Ovary (tissue), 9 donors: ENCODE data around the gene DENND1A. TPM values are rescaled to one million over a fixed set of nuclear protein-coding genes. Genes with fewer than 3 reads are reported as not detected.

ENCODE experiments used
- DNase-seq, 5 donors: peaks; one replicate each; pipeline ENCODE4 v3.0.0-alpha.2; 2019 to 2020
- H3K27ac ChIP-seq, 2 donors: fragments of 200-600 bp; one replicate each; pipeline versions ENCODE4 v1.5.1 to v1.8.0; 2019 to 2022
- H3K27me3 ChIP-seq: fragments of 200-600 bp; one replicate; pipeline ENCODE4 v1.8.0; 2022
- H3K36me3 ChIP-seq: fragments of 200-600 bp; sonication (generic); one replicate; pipeline ENCODE4 v1.5.1; 2019
- H3K4me1 ChIP-seq: one replicate; pipeline ENCODE4 v1.8.1; 2013; ENCODE audit warnings: mild to moderate bottlenecking, moderate library complexity; ENCODE audit not compliant: insufficient read depth
- H3K4me3 ChIP-seq: fragments of 200-600 bp; sonication (generic); one replicate; pipeline ENCODE4 v1.5.1; 2017
- H3K9me3 ChIP-seq, 2 donors: fragments of 200-600 bp in 1 of 2; sonication (generic) in 1 of 2; one replicate each; pipeline versions ENCODE4 v1.5.1 to v1.8.1; 2013 to 2019; ENCODE audit warnings: mild to moderate bottlenecking in 1 of 2, moderate library complexity in 1 of 2
- CTCF ChIP-seq, 3 donors: fragments of 450-650 bp in 2 of 3; fragments of 200-600 bp in 1 of 3; IDR thresholded peaks; one replicate each; pipeline versions ENCODE4 v1.5.1 to v1.8.0; 2016 to 2022; ENCODE audit warnings: antibody characterized with exemption in 3 of 3, mild to moderate bottlenecking in 1 of 3
- EP300 ChIP-seq: sonication (generic); formaldehyde crosslinking; IDR thresholded peaks from one replicate; pipeline ENCODE4 v1.6.1; 2017; ENCODE audit warnings: antibody characterized with exemption
- POLR2A ChIP-seq: fragments of 450-650 bp; IDR thresholded peaks from one replicate; pipeline ENCODE4 v1.6.1; 2017; ENCODE audit warnings: antibody characterized with exemption, mild to moderate bottlenecking, moderate library complexity
- WGBS, 3 donors: extraction: QIAGEN DNeasy Blood & Tissue Kit in 1 of 3; methylation state at CpG; one replicate each; pipeline versions ENCODE4 v1.1.5 to v1.1.7; 2013 to 2017; 5-methylcytosine and 5-hydroxymethylcytosine counted together
- intact Hi-C, 4 donors: fragments of 100-400 bp; cut with DNase I; formaldehyde crosslinking; loops; one replicate each; pipeline versions ENCODE4 v1.11.0 to v1.15.1; 2022 to 2023
- polyA plus RNA-seq, 2 donors: library from polyadenylated mRNA; stranded (reverse); fragments of 200-250 nt in 1 of 2; fragments of 350-450 nt in 1 of 2; fragmentation: Illumina TruSeq in 1 of 2; extraction: RNeasy Lipid Tissue Mini Kit (QIAGEN cat#74804) in 1 of 2; gene quantifications; one replicate each; pipeline ENCODE4 v1.2.3, GENCODE V29; 2013 to 2014
- total RNA-seq, 7 donors: library from RNA; depleted of rRNA in 2 of 7; stranded (reverse); fragments of >200 nt in 2 of 7; fragmentation: NEBNext Ultra II Directional in 3 of 7; extraction: Animal tissue kit (Norgen Biotek cat#: 25700) in 3 of 7; gene quantifications; one replicate each; pipeline versions ENCODE4 v1.1.0 to v1.2.4, GENCODE V29; 2016 to 2023
- donor health status: DM: no; HTN: no; CAD: no; lungs with moderate emphysema.
- donor health status: DM: no; HTN: no; CAD: no.
- donor health status: Bipolar disorder and iron deficiency.
- donor health status: DM: yes; HTN: yes; CAD: no.
- donor health status: DM: no; HTN: no; CAD: no.
- donor health status: DM: yes; HTN: yes; CAD: no.

Gene DENND1A
- total and polyA plus RNA-seq, 9 donors, result 10.4 to 24.5 (median 17.1) TPM

DNA sequence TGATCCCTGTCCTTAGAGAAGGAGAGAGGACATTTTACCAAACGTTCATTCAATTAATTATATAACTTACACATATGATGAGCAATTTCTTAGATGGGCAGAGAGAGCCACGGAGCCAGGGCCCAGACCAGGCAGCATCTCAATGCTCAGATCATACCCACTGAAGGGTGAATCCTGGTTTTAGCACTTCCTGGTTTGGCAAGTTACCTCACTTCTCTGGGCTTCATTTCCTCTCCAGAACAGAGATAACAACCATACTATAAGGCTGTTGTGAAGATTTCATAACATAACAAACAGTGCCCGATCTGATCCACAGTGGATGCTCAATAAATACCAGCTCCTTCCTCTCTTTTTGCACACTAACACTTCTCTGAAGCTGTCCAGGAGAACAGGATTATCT, 271.1 kb downstream of the DENND1A start:
- intact Hi-C loops, result no loop called here

DNA sequence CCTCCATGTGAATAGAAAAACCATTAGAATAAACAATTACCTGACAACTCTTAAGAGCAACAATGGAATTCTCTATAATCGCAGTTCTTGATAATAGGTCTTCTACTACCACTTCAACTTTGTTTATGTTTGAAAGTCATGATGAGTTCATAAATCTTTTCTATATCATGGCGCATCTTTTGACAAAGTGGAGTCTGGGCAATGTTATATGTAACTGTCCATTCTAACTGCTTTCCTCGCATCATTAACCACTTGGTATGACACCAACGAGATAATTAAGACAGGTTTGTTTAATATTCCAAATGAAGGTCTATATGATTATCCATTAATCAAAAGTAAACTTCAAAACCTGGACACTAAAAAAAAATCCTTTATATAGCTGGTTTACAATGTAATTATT, 272.0 kb downstream of the DENND1A start:
- no peak for TF ChIP-seq POLR2A
- no peak for TF ChIP-seq CTCF (IDR thresholded peaks at IDR 0.05)
- TF ChIP-seq EP300, result no peak
- Histone ChIP-seq H3K4me3 (no peak overlapping the region), H3K27ac (no peak overlapping the region), H3K4me1 (no peaks in the 10 kb centered on the region), H3K27me3 (no peaks in the 10 kb centered on the region), H3K36me3 (no peaks in the 10 kb centered on the region), H3K9me3 (peaks cover 0 to 4% of the 10 kb centered on the region in 2 donors)
- WGBS, 3 donors, result 82 to 87% (median 86%) methylated on average over 4 of the region's 4 CpGs
- no peak for DNase-seq
- intact Hi-C loops, result no loop called here

More for the DNA sequence above, 271.1 kb downstream of the DENND1A start:
- Histone ChIP-seq H3K27me3 (no peaks in the 10 kb centered on the region), H3K4me1 (no peaks in the 10 kb centered on the region), H3K9me3 (peaks cover 0 to 4% of the 10 kb centered on the region in 2 donors), H3K27ac (no peak overlapping the region), H3K36me3 (no peaks in the 10 kb centered on the region), H3K4me3 (no peak overlapping the region)
- 80 to 88% (median 83%) methylated on average over 3 of the region's 3 CpGs for WGBS, 3 donors
- DNase-seq, result no peak
- TF ChIP-seq POLR2A (no peak), CTCF (IDR thresholded peaks at IDR 0.05) (no peak), EP300 (no peak)

DNA sequence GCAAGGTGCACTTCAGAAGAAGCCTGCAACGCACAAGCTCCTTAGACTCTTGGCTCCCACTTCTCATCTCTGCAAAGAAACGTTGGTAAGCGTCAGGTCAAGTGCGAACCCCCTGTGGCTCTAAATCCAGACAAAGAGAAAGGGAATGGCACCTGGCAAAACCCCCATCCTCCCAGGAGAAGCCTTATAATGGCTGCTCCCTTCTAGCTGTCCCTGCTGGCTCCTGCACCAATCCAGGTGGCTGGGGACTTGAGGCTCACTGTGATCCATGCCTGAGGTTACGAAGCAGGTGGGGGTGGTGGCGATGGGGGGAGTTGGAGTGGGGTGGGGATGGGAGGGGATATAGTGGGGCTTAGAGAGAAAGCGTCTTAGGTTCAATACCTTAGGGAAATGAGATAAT, 272.8 kb downstream of the DENND1A start:
- 83 to 92% (median 91%) methylated on average over 7 of the region's 7 CpGs for WGBS, 3 donors
- no peaks in the 10 kb centered on the region for H3K4me1 ChIP-seq
- no peak for DNase-seq
- H3K27ac ChIP-seq, result no peak overlapping the region
- H3K9me3 ChIP-seq, result peaks cover 0 to under 1% of the 10 kb centered on the region in 2 donors
- no peaks in the 10 kb centered on the region for H3K27me3 ChIP-seq
- no peaks in the 10 kb centered on the region for H3K36me3 ChIP-seq
- H3K4me3 ChIP-seq, result no peak overlapping the region
- intact Hi-C loops, result no loop called here
- no peak for TF ChIP-seq EP300
- no peak for TF ChIP-seq POLR2A
- TF ChIP-seq CTCF (IDR thresholded peaks at IDR 0.05), result no peak

DNA sequence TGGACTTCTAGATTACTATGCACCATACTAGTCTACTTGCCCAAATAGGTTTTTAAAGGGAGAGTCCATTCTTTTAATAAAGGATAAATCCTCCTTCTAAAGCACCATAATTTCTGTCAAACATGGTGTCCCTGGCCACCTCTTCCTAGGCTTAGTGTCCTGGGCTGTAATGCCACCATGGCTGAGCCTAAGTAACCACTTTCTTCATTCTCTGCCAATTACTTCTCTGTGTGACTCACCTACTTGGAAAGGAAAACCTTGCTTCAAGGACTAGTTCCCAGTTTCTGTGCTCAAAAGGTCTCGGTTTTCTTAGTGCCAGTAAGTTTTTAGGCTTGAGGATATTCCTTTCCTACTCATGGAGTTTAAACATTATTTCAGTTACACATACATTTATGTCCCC, 273.4 kb downstream of the DENND1A start:
- H3K4me3 ChIP-seq, result no peak overlapping the region
- no peaks in the 10 kb centered on the region for H3K4me1 ChIP-seq
- WGBS, 3 donors, result 52 to 69% (median 68%) methylated on average over 1 of the region's 1 CpG
- TF ChIP-seq CTCF (IDR thresholded peaks at IDR 0.05), result no peak
- TF ChIP-seq POLR2A, result no peak
- no peak for TF ChIP-seq EP300
- intact Hi-C loops, result no loop called here
- no peaks in the 10 kb centered on the region for H3K36me3 ChIP-seq
- no peak for DNase-seq
- H3K27ac ChIP-seq, result no peak overlapping the region
- H3K27me3 ChIP-seq, result no peaks in the 10 kb centered on the region
- no peaks in the 10 kb centered on the region for H3K9me3 ChIP-seq
